ENCODE results near the gene DUOX1. TPM values are rescaled to one million over a fixed set of nuclear protein-coding genes. Genes with fewer than 3 reads are reported as not detected.

Gene DUOX1
- total and polyA plus RNA-seq, 4 donors = 0.02 to 0.94 (median 0.08) TPM; not detected in 1

GRCh38 chr15:45200799-45201556 lies 71.2 kb downstream of the DUOX1 start:
- WGBS = 5% methylated on average over 34 of the region's 34 CpGs

More at GRCh38 chr15:45200799-45201556, 71.2 kb downstream of the DUOX1 start:
- Histone ChIP-seq H3K9ac (ENCODE audit: low read depth in 1 of 2, low read length in 2 of 2) (peak overlapping the region; percentile 55 to 90), H3K4me3 (ENCODE audit: low read depth in 1 of 3, low read length in 3 of 3) (peak overlapping the region; percentile 41 to 72 (median 53)), H3K36me3 (ENCODE audit: control insufficient read depth in 4 of 4, insufficient read depth in 3 of 4, low read depth in 1 of 4, low read length in 3 of 4) (no peaks in the 10 kb centered on the region), H3K27me3 (ENCODE audit: control insufficient read depth in 4 of 4, insufficient read depth in 4 of 4, low read length in 3 of 4) (no peaks in the 10 kb centered on the region), H3K9me3 (ENCODE audit: control insufficient read depth in 4 of 4, low read length in 3 of 4) (no peaks in the 10 kb centered on the region), H3K27ac (ENCODE audit: low read depth in 1 of 2, low read length in 2 of 2) (peak overlapping the region; percentile 97 to 98), H3K4me1 (ENCODE audit: control insufficient read depth in 4 of 4, insufficient read depth in 4 of 4, low read length in 3 of 4) (peaks cover 3 to 34% (median 17%) of the 10 kb centered on the region in 4 donors)
- TF ChIP-seq FOXA2 (IDR thresholded peaks at IDR 0.05) (no peak), CTCF (IDR thresholded peaks at IDR 0.05; ENCODE audit: low read depth, low read length, missing input control) (no peak), RXRA (IDR thresholded peaks at IDR 0.05) (no peak), RAD21 (IDR thresholded peaks at IDR 0.05) (no peak), TAF1 (conservative IDR thresholded peaks at IDR 0.05) (peak; percentile 9), YY1 (IDR thresholded peaks at IDR 0.05) (peak; percentile 96), NR2F2 (IDR thresholded peaks at IDR 0.05) (no peak), JUND (IDR thresholded peaks at IDR 0.05) (peak; percentile 7 to 14), ATF3 (IDR thresholded peaks at IDR 0.05) (peak; percentile 94), MAX (IDR thresholded peaks at IDR 0.05) (peak; percentile 14), REST (IDR thresholded peaks at IDR 0.05) (peak; percentile 7), FOXA1 (IDR thresholded peaks at IDR 0.05) (no peak), HNF4A (conservative IDR thresholded peaks at IDR 0.05) (peak in 1 of 2 donors; percentile 28), EGR1 (IDR thresholded peaks at IDR 0.05; ENCODE audit: low read depth in 2 of 2) (no peak), HNF4G (IDR thresholded peaks at IDR 0.05) (no peak), GABPA (IDR thresholded peaks at IDR 0.05 in 1 of 2, conservative IDR thresholded peaks at IDR 0.05 in 1 of 2) (no peak), SP1 (IDR thresholded peaks at IDR 0.05) (no peak), ZBTB33 (IDR thresholded peaks at IDR 0.05) (no peak)
- DNase-seq (ENCODE audit: low spot score) = peak; percentile 84
